HL-60 (cell line): Measurements from ENCODE around the gene CSRP3.

Experiments used
- DNase-seq, 2 experiments: peaks; one replicate each; pipeline ENCODE4 v3.0.0-alpha.2; 2010 to 2020; ENCODE audit warnings: low read depth in 1 of 2, low spot score in 1 of 2
- H3K27ac ChIP-seq: fragments of 250-450 bp; sonication (Bioruptor Pico); replicated peaks from 2 replicates; pipeline ENCODE4 v1.5.1; 2020; ENCODE audit warnings: mild to moderate bottlenecking, moderate library complexity
- H3K27me3 ChIP-seq: fragments of 250-450 bp; sonication (Bioruptor Pico); 2 replicates; pipeline ENCODE4 v1.5.1; 2021; ENCODE audit warnings: mild to moderate bottlenecking, moderate library complexity; ENCODE audit not compliant: insufficient read depth, poor library complexity, severe bottlenecking
- H3K4me3 ChIP-seq: replicated peaks from 2 replicates; pipeline ENCODE4 v1.5.1; 2011; ENCODE audit warnings: mild to moderate bottlenecking, control low read depth, low read length; ENCODE audit not compliant: insufficient read depth
- GABPA ChIP-seq: IDR thresholded peaks from 2 replicates; pipeline ENCODE4 v1.6.1; 2012; ENCODE audit warnings: low read depth
- POLR2AphosphoS5 ChIP-seq: IDR thresholded peaks from 2 replicates; pipeline ENCODE4 v1.6.1; 2012; ENCODE audit warnings: low read depth
- SPI1 ChIP-seq: IDR thresholded peaks from 2 replicates; pipeline ENCODE4 v1.6.1; 2012; ENCODE audit warnings: low read depth, mild to moderate bottlenecking, borderline replicate concordance
- TF ChIP-seq, protein P1 (sequence below): IDR thresholded peaks from 2 replicates; pipeline ENCODE4 v1.6.1; 2012; ENCODE audit warnings: low read depth; ENCODE audit not compliant: insufficient replicate concordance
- TF ChIP-seq, protein P2 (sequence below): IDR thresholded peaks from one replicate; pipeline ENCODE4 v1.5.1; 2011; ENCODE audit warnings: low read length, control low read depth, inconsistent platforms; ENCODE audit not compliant: insufficient read depth

Gene CSRP3

DNA sequence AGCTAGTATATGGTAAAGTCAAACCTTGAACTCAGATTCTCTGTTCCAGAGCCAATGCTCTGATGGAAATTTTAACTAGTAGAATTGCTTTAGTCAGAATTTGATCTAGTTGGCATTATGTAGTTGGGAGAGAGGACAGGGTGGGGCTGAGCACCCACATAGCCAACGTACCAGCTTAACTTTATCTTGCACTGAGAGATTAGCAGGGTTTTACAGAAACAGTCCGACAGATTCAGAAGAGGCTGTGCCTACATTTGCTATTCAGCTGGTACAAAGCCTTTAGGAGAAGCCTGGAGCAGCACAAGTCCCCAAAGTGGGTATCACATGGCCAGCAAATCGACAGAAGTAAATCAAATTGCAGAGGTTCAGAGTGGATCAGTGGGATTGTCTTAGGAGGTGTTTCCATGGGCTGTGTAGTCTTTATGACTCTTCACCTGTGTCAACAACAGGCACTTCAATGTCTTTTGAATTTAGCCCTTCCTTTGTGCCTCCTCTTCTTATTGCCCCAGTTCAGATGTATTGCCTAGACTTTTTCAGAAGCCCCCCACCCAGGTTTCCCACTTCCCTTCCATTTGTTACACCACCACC is 7.3 kb upstream of the CSRP3 start:
- no peak for TF ChIP-seq GABPA
- TF ChIP-seq, protein P1, sequence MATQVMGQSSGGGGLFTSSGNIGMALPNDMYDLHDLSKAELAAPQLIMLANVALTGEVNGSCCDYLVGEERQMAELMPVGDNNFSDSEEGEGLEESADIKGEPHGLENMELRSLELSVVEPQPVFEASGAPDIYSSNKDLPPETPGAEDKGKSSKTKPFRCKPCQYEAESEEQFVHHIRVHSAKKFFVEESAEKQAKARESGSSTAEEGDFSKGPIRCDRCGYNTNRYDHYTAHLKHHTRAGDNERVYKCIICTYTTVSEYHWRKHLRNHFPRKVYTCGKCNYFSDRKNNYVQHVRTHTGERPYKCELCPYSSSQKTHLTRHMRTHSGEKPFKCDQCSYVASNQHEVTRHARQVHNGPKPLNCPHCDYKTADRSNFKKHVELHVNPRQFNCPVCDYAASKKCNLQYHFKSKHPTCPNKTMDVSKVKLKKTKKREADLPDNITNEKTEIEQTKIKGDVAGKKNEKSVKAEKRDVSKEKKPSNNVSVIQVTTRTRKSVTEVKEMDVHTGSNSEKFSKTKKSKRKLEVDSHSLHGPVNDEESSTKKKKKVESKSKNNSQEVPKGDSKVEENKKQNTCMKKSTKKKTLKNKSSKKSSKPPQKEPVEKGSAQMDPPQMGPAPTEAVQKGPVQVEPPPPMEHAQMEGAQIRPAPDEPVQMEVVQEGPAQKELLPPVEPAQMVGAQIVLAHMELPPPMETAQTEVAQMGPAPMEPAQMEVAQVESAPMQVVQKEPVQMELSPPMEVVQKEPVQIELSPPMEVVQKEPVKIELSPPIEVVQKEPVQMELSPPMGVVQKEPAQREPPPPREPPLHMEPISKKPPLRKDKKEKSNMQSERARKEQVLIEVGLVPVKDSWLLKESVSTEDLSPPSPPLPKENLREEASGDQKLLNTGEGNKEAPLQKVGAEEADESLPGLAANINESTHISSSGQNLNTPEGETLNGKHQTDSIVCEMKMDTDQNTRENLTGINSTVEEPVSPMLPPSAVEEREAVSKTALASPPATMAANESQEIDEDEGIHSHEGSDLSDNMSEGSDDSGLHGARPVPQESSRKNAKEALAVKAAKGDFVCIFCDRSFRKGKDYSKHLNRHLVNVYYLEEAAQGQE: no peak
- no peak for TF ChIP-seq SPI1
- no peak for TF ChIP-seq POLR2AphosphoS5
- TF ChIP-seq, protein P2, sequence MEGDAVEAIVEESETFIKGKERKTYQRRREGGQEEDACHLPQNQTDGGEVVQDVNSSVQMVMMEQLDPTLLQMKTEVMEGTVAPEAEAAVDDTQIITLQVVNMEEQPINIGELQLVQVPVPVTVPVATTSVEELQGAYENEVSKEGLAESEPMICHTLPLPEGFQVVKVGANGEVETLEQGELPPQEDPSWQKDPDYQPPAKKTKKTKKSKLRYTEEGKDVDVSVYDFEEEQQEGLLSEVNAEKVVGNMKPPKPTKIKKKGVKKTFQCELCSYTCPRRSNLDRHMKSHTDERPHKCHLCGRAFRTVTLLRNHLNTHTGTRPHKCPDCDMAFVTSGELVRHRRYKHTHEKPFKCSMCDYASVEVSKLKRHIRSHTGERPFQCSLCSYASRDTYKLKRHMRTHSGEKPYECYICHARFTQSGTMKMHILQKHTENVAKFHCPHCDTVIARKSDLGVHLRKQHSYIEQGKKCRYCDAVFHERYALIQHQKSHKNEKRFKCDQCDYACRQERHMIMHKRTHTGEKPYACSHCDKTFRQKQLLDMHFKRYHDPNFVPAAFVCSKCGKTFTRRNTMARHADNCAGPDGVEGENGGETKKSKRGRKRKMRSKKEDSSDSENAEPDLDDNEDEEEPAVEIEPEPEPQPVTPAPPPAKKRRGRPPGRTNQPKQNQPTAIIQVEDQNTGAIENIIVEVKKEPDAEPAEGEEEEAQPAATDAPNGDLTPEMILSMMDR: no peak
- Histone ChIP-seq H3K27me3 (peaks cover 7% of the 10 kb centered on the region), H3K4me3 (no peak overlapping the region), H3K27ac (no peak overlapping the region)
- no peak for DNase-seq

DNA sequence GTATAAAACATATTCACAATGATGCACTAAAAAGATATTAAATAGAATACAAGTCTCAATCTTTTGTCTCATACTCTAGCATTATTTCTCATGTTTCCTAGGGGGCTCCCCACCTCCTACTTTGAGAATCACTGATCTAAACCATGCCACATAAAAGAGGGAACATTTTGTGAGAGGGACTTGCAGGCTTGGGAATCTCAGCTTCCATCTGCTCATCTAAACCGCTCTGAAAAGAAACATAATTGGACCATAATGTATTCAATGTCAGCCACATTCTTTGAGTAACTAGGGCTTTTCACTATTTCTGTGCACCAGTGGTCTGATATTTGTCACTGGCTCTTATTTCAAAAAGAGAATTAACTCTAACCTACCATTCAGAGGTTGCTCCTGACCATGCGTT is 6.4 kb upstream of the CSRP3 start:
- Histone ChIP-seq H3K27me3 (peaks cover 3% of the 10 kb centered on the region), H3K4me3 (no peak overlapping the region), H3K27ac (no peak overlapping the region)
- TF ChIP-seq, protein P1: no peak
- TF ChIP-seq SPI1: no peak
- TF ChIP-seq, protein P2: no peak
- TF ChIP-seq GABPA: no peak
- no peak for TF ChIP-seq POLR2AphosphoS5
- no peak for DNase-seq

DNA sequence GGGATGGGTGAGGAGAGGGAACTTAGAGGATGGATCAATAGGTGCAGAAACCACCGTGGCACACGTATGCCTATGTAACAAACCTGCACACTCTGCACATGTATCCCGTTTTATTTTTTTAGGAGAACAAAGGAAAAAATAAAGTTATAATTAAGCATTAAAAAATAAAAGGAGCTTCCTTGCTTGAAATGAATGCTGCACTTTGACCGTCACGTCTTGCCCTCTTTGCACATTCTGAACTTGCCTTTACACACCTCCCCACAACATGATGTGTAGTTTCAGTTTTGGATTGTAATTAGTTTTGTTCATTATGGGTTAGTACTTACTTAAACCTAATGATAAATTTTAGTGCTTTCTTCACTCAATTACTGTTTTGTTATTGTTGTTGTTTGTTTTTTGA is 3.1 kb upstream of the CSRP3 start:
- TF ChIP-seq SPI1: no peak
- TF ChIP-seq, protein P1: no peak
- no peak for TF ChIP-seq POLR2AphosphoS5
- no peak for TF ChIP-seq GABPA
- TF ChIP-seq, protein P2: no peak

More for the DNA sequence above, 3.1 kb upstream of the CSRP3 start:
- Histone ChIP-seq H3K27ac (no peak overlapping the region), H3K27me3 (peaks cover 3% of the 10 kb centered on the region), H3K4me3 (no peak overlapping the region)
- no peak for DNase-seq
